Naive thymus-derived CD8-positive, alpha-beta T cell (primary cell): ENCODE results near the gene SMPD3. TPM values are rescaled to one million over a fixed set of nuclear protein-coding genes. Genes with fewer than 3 reads are reported as not detected.
A peak's percentile ranks its signal among the peaks of the same experiment; 100 is the strongest.

ENCODE experiments used
- ATAC-seq, 2 donors: fragments of 150-1000 bp; cut with Tn5 transposase in 1 of 2; sonication (Bioruptor Pico), chemical (Tn5 transposase) in 1 of 2; 1 replicate in 1 of 2; 2 replicates in 1 of 2; pipeline ENCODE4 v1.10.0; 2021; ENCODE audit warnings: mild to moderate bottlenecking in 2 of 2, moderate library complexity in 2 of 2
- POLR2A ChIA-PET: fragments of 350-600 bp; sonication (Branson Sonifier 250); formaldehyde crosslinking; loops from one replicate; lab custom pipeline; 2021; ENCODE audit warnings: antibody characterized with exemption; lab: Charles Lee
- DNase-seq, 10 donors: peaks; one replicate each; pipeline versions ENCODE4 v3.0.0 to v3.0.0-alpha.2; 2020 to 2022
- H3K27ac Mint-ChIP-seq, 10 donors: one replicate each; pipeline ENCODE4 v1.8.0; 2020 to 2022; ENCODE audit warnings: mild to moderate bottlenecking in 10 of 10, mixed read lengths in 10 of 10, moderate library complexity in 4 of 10, inconsistent platforms in 1 of 10
- H3K27me3 Mint-ChIP-seq, 5 donors: one replicate each; pipeline ENCODE4 v1.8.0; 2021 to 2022; ENCODE audit warnings: mixed read lengths in 5 of 5
- H3K36me3 Mint-ChIP-seq, 3 donors: one replicate each; pipeline ENCODE4 v1.8.0; 2020 to 2022; ENCODE audit warnings: mixed read lengths in 3 of 3, mild to moderate bottlenecking in 2 of 3, inconsistent platforms in 1 of 3
- H3K4me1 Mint-ChIP-seq, 4 donors: one replicate each; pipeline ENCODE4 v1.8.0; 2021 to 2022; ENCODE audit warnings: mixed read lengths in 4 of 4
- H3K4me3 Mint-ChIP-seq, 10 donors: one replicate each; pipeline ENCODE4 v1.8.0; 2020 to 2022; ENCODE audit warnings: mild to moderate bottlenecking in 10 of 10, mixed read lengths in 10 of 10, moderate library complexity in 6 of 10, inconsistent platforms in 1 of 10
- H3K9me3 Mint-ChIP-seq, 9 donors: one replicate each; pipeline ENCODE4 v1.8.0; 2020 to 2022; ENCODE audit warnings: mixed read lengths in 9 of 9, mild to moderate bottlenecking in 3 of 9, inconsistent platforms in 1 of 9, moderate library complexity in 1 of 9
- polyA plus RNA-seq, 3 donors: library from polyadenylated mRNA; unstranded; fragments of 300-500 nt; fragmentation: Illumina TruSeq; gene quantifications; one replicate each; pipeline ENCODE4 v1.2.3, GENCODE V29; 2021
- total RNA-seq, 8 experiments: library from RNA in 2 of 8; stranded (reverse) in 2 of 8; gene quantifications; one replicate each; pipeline ENCODE4 v1.2.3 and lab custom pipeline; 2021 to 2026

The SMPD3 gene
- total and polyA plus RNA-seq, 5 experiments from 2014 or later, result 0.27 to 3.5 (median 0.88) TPM

GRCh38 chr16:68399456-68399855 lies 48.9 kb downstream of the SMPD3 start:
- H3K9me3 Mint-ChIP-seq, result no peaks in the 10 kb centered on the region
- peak overlapping the region in 2 of 10 donors; percentile 11 to 36 for H3K27ac Mint-ChIP-seq
- H3K4me3 Mint-ChIP-seq, result no peak overlapping the region
- ATAC-seq (no peak), DNase-seq (peak in 1 of 10 donors; percentile 13)
- POLR2A ChIA-PET, result no interaction called here
- peaks cover 0 to 3% (median 0%) of the 10 kb centered on the region in 5 donors for H3K27me3 Mint-ChIP-seq
- H3K4me1 Mint-ChIP-seq, result peaks cover 12 to 17% (median 13%) of the 10 kb centered on the region in 4 donors
- H3K36me3 Mint-ChIP-seq, result no peaks in the 10 kb centered on the region

GRCh38 chr16:68397710-68398201 lies 50.6 kb downstream of the SMPD3 start:
- Mint-ChIP-seq H3K27ac (no peak overlapping the region), H3K4me1 (peaks cover 12 to 17% (median 13%) of the 10 kb centered on the region in 4 donors), H3K9me3 (no peaks in the 10 kb centered on the region), H3K36me3 (no peaks in the 10 kb centered on the region), H3K27me3 (peaks cover 0 to 3% (median 0%) of the 10 kb centered on the region in 5 donors), H3K4me3 (no peak overlapping the region)
- POLR2A ChIA-PET, result interaction anchor here (0.6 to 1.8 kb wide), 3 partner anchors 20 to 277 kb away, joined by 3 to 9 read pairs (median 3); no protein-coding TSS in a partner anchor
- DNase-seq (peak in 1 of 10 donors; percentile 42), ATAC-seq (no peak)

- Mint-ChIP-seq H3K4me3 (no peak overlapping the region), H3K36me3 (no peaks in the 10 kb centered on the region), H3K27ac (peak overlapping the region in 5 of 10 donors; percentile 14 to 91 (median 67)), H3K27me3 (peaks cover 0 to 3% (median 0%) of the 10 kb centered on the region in 5 donors), H3K9me3 (no peaks in the 10 kb centered on the region), H3K4me1 (peaks cover 12 to 17% (median 13%) of the 10 kb centered on the region in 4 donors)
- peak in 9 of 10 donors; percentile 17 to 83 (median 60) for DNase-seq
- POLR2A ChIA-PET, result interaction anchor here (1.0 to 1.8 kb wide), 2 partner anchors 21 to 43 kb away, joined by 3 to 9 read pairs; no protein-coding TSS in a partner anchor
- ATAC-seq, result peak; percentile 66 to 77
Observed at GRCh38 chr16:68396481-68396880, 51.8 kb downstream of the SMPD3 start.

GRCh38 chr16:68395815-68396214 lies 52.5 kb downstream of the SMPD3 start:
- POLR2A ChIA-PET, result interaction anchor here (1.2 to 1.5 kb wide), 2 partner anchors 19 to 23 kb away, joined by 3 to 5 read pairs; no protein-coding TSS in a partner anchor
- peaks cover 0 to 3% (median 0%) of the 10 kb centered on the region in 5 donors for H3K27me3 Mint-ChIP-seq
- no peaks in the 10 kb centered on the region for H3K9me3 Mint-ChIP-seq
- no peak overlapping the region for H3K27ac Mint-ChIP-seq
- DNase-seq (peak in 1 of 10 donors; percentile 50), ATAC-seq (no peak)
- no peak overlapping the region for H3K4me3 Mint-ChIP-seq
- H3K4me1 Mint-ChIP-seq, result peaks cover 6 to 10% (median 7%) of the 10 kb centered on the region in 4 donors
- no peaks in the 10 kb centered on the region for H3K36me3 Mint-ChIP-seq

GRCh38 chr16:68395167-68395786 lies 53.0 kb downstream of the SMPD3 start:
- peaks cover 5 to 7% (median 6%) of the 10 kb centered on the region in 4 donors for H3K4me1 Mint-ChIP-seq

GRCh38 chr16:68393333-68393732 lies 55.0 kb downstream of the SMPD3 start:
- H3K27me3 Mint-ChIP-seq, result peaks cover 0 to 3% (median 0%) of the 10 kb centered on the region in 5 donors
- ATAC-seq (no peak), DNase-seq (no peak)
- POLR2A ChIA-PET, result interaction anchor here (1.2 kb wide), 1 partner anchor 116 kb away, joined by 4 read pairs; no protein-coding TSS in a partner anchor
- H3K9me3 Mint-ChIP-seq, result no peaks in the 10 kb centered on the region
- H3K4me3 Mint-ChIP-seq, result no peak overlapping the region
- no peak overlapping the region for H3K27ac Mint-ChIP-seq
- H3K36me3 Mint-ChIP-seq, result no peaks in the 10 kb centered on the region
- H3K4me1 Mint-ChIP-seq, result peaks cover 5 to 7% (median 6%) of the 10 kb centered on the region in 4 donors

More at GRCh38 chr16:68395167-68395786, 53.0 kb downstream of the SMPD3 start:
- Mint-ChIP-seq H3K36me3 (no peaks in the 10 kb centered on the region), H3K9me3 (no peaks in the 10 kb centered on the region), H3K4me3 (no peak overlapping the region), H3K27me3 (peaks cover 0 to 3% (median 0%) of the 10 kb centered on the region in 5 donors), H3K27ac (no peak overlapping the region)
- POLR2A ChIA-PET, result interaction anchor here (0.9 to 1.5 kb wide), 3 partner anchors 20 to 75 kb away, joined by 3 to 5 read pairs (median 3); no protein-coding TSS in a partner anchor
- DNase-seq (no peak), ATAC-seq (no peak)

GRCh38 chr16:68389750-68390371 lies 58.4 kb downstream of the SMPD3 start:
- peak overlapping the region in 1 of 10 donors; percentile 38 for H3K27ac Mint-ChIP-seq
- no peaks in the 10 kb centered on the region for H3K9me3 Mint-ChIP-seq
- ATAC-seq (no peak), DNase-seq (no peak)
- no peak overlapping the region for H3K4me3 Mint-ChIP-seq
- H3K4me1 Mint-ChIP-seq, result peaks cover 0 to 5% (median 0%) of the 10 kb centered on the region in 4 donors
- H3K36me3 Mint-ChIP-seq, result no peaks in the 10 kb centered on the region
- H3K27me3 Mint-ChIP-seq, result peaks cover 0 to 10% (median 0%) of the 10 kb centered on the region in 5 donors
- POLR2A ChIA-PET, result no interaction called here

GRCh38 chr16:68389006-68389405 lies 59.3 kb downstream of the SMPD3 start:
- Mint-ChIP-seq H3K9me3 (no peaks in the 10 kb centered on the region), H3K4me1 (peaks cover 0 to 10% (median under 1%) of the 10 kb centered on the region in 4 donors), H3K36me3 (no peaks in the 10 kb centered on the region), H3K27ac (no peak overlapping the region), H3K4me3 (no peak overlapping the region), H3K27me3 (peaks cover 0 to 10% (median 0%) of the 10 kb centered on the region in 5 donors)
- POLR2A ChIA-PET, result no interaction called here
- no peak for ATAC-seq
- peak in 1 of 10 donors; percentile 45 for DNase-seq

GRCh38 chr16:68388124-68388523 lies 60.2 kb downstream of the SMPD3 start:
- H3K27ac Mint-ChIP-seq, result no peak overlapping the region
- no peaks in the 10 kb centered on the region for H3K9me3 Mint-ChIP-seq
- no peaks in the 10 kb centered on the region for H3K36me3 Mint-ChIP-seq
- DNase-seq, result peak in 1 of 10 donors; percentile 54
- peaks cover 0 to 10% (median 0%) of the 10 kb centered on the region in 5 donors for H3K27me3 Mint-ChIP-seq
- POLR2A ChIA-PET, result no interaction called here
- H3K4me3 Mint-ChIP-seq, result no peak overlapping the region
- ATAC-seq, result no peak
- H3K4me1 Mint-ChIP-seq, result peaks cover 0 to 15% (median 5%) of the 10 kb centered on the region in 4 donors

GRCh38 chr16:68387301-68387700 lies 61.0 kb downstream of the SMPD3 start:
- POLR2A ChIA-PET, result no interaction called here
- Mint-ChIP-seq H3K36me3 (no peaks in the 10 kb centered on the region), H3K4me3 (no peak overlapping the region), H3K4me1 (peaks cover 0 to 19% (median 5%) of the 10 kb centered on the region in 4 donors), H3K27ac (no peak overlapping the region), H3K27me3 (peaks cover 0 to 10% (median 0%) of the 10 kb centered on the region in 5 donors), H3K9me3 (no peaks in the 10 kb centered on the region)
- no peak for ATAC-seq
- DNase-seq, result peak in 1 of 10 donors; percentile 55

GRCh38 chr16:68386628-68387027 lies 61.7 kb downstream of the SMPD3 start:
- Mint-ChIP-seq H3K27me3 (peaks cover 0 to 10% (median 0%) of the 10 kb centered on the region in 5 donors), H3K4me1 (peaks cover 0 to 26% (median 5%) of the 10 kb centered on the region in 4 donors), H3K36me3 (no peaks in the 10 kb centered on the region), H3K27ac (no peak overlapping the region), H3K4me3 (no peak overlapping the region), H3K9me3 (no peaks in the 10 kb centered on the region)
- ATAC-seq (no peak), DNase-seq (peak in 1 of 10 donors; percentile 35)
- POLR2A ChIA-PET, result no interaction called here

- peaks cover 0 to 10% (median 0%) of the 10 kb centered on the region in 5 donors for H3K27me3 Mint-ChIP-seq
- ATAC-seq (no peak), DNase-seq (peak in 1 of 10 donors; percentile 15)
- peaks cover 0 to 29% (median 6%) of the 10 kb centered on the region in 4 donors for H3K4me1 Mint-ChIP-seq
- no peak overlapping the region for H3K4me3 Mint-ChIP-seq
- no peak overlapping the region for H3K27ac Mint-ChIP-seq
- H3K36me3 Mint-ChIP-seq, result no peaks in the 10 kb centered on the region
- POLR2A ChIA-PET, result no interaction called here
- no peaks in the 10 kb centered on the region for H3K9me3 Mint-ChIP-seq
Observed at GRCh38 chr16:68385371-68385770, 62.9 kb downstream of the SMPD3 start.
